CD14-positive monocyte (primary cell): ENCODE data around the gene NLK. TPM values are rescaled to one million over a fixed set of nuclear protein-coding genes. Genes with fewer than 3 reads are reported as not detected.

Source experiments
- DNase-seq, 3 donors: peaks; one replicate each; pipeline ENCODE4 v3.0.0-alpha.2; 2011 to 2022
- H2AFZ ChIP-seq: 2 replicates; pipeline ENCODE4 v1.6.0; 2012; ENCODE audit warnings: mild to moderate bottlenecking, low read depth, low read length, inconsistent platforms; ENCODE audit not compliant: insufficient read depth, poor library complexity, severe bottlenecking
- H3K27ac ChIP-seq, 2 donors: 1 replicate in 1 of 2; 2 replicates in 1 of 2; pipeline ENCODE4 v1.5.1; 2012 to 2013; ENCODE audit warnings: low read length in 2 of 2, control low read depth in 1 of 2, inconsistent platforms in 1 of 2, low read depth in 1 of 2, mild to moderate bottlenecking in 1 of 2
- H3K27me3 ChIP-seq, 2 donors: one replicate each; pipeline versions ENCODE4 v1.6.0 to v1.6.1; 2011 to 2013; ENCODE audit warnings: low read length in 2 of 2; ENCODE audit not compliant: control insufficient read depth in 2 of 2, insufficient read depth in 2 of 2
- H3K36me3 ChIP-seq, 2 donors: replicated peaks in 1 of 2; 1 replicate in 1 of 2; 2 replicates in 1 of 2; pipeline versions ENCODE4 v1.5.1 to v1.6.1; 2012 to 2013; ENCODE audit warnings: low read length in 2 of 2, control low read depth in 1 of 2, inconsistent platforms in 1 of 2, mild to moderate bottlenecking in 1 of 2; ENCODE audit not compliant: insufficient read depth in 2 of 2, control insufficient read depth in 1 of 2
- H3K4me1 ChIP-seq, 2 donors: 1 replicate in 1 of 2; 2 replicates in 1 of 2; pipeline versions ENCODE4 v1.5.1 to v1.6.1; 2012 to 2013; ENCODE audit warnings: low read length in 2 of 2, control low read depth in 1 of 2, inconsistent platforms in 1 of 2, mild to moderate bottlenecking in 1 of 2, moderate library complexity in 1 of 2; ENCODE audit not compliant: insufficient read depth in 2 of 2, control insufficient read depth in 1 of 2
- H3K4me2 ChIP-seq: replicated peaks from 2 replicates; pipeline ENCODE3; 2012; ENCODE audit warnings: low read length, moderate library complexity, mild to moderate bottlenecking; ENCODE audit not compliant: poor library complexity, severe bottlenecking; ENCODE audit errors: extremely low read depth
- H3K4me3 ChIP-seq, 3 experiments: fragments of 200-600 bp in 1 of 3; sonication (generic) in 1 of 3; replicated peaks in 1 of 3; 1 replicate in 2 of 3; 2 replicates in 1 of 3; pipeline ENCODE4 v1.5.1; 2011 to 2013; ENCODE audit warnings: low read length in 3 of 3, mild to moderate bottlenecking in 3 of 3, control low read depth in 2 of 3, low read depth in 2 of 3, inconsistent platforms in 1 of 3, moderate library complexity in 1 of 3
- H3K79me2 ChIP-seq: 2 replicates; pipeline ENCODE4 v1.6.0; 2012; ENCODE audit warnings: mild to moderate bottlenecking, control low read depth, inconsistent platforms, low read length, moderate library complexity; ENCODE audit not compliant: insufficient read depth
- H3K9ac ChIP-seq: 2 replicates; pipeline ENCODE4 v1.6.0; 2017; ENCODE audit warnings: low read length, mild to moderate bottlenecking; ENCODE audit not compliant: insufficient read depth, poor library complexity, severe bottlenecking
- H3K9me3 ChIP-seq, 2 donors: replicated peaks in 1 of 2; 1 replicate in 1 of 2; 2 replicates in 1 of 2; pipeline versions ENCODE4 v1.5.1 to v1.6.1; 2012 to 2013; ENCODE audit warnings: low read length in 2 of 2, control low read depth in 1 of 2; ENCODE audit not compliant: control insufficient read depth in 1 of 2, insufficient read depth in 1 of 2
- H4K20me1 ChIP-seq: 2 replicates; pipeline ENCODE4 v1.6.0; 2012; ENCODE audit warnings: mild to moderate bottlenecking, low read length, control low read depth, moderate library complexity; ENCODE audit not compliant: insufficient read depth
- H3K27ac Mint-ChIP-seq, 7 donors: one replicate each; pipeline ENCODE4 v1.8.0; 2020; ENCODE audit warnings: mild to moderate bottlenecking in 7 of 7, mixed read lengths in 7 of 7, moderate library complexity in 6 of 7, inconsistent platforms in 2 of 7
- H3K27me3 Mint-ChIP-seq, 3 donors: one replicate each; pipeline ENCODE4 v1.8.0; 2021 to 2022; ENCODE audit warnings: low read depth in 3 of 3, mild to moderate bottlenecking in 3 of 3, mixed read lengths in 3 of 3, moderate library complexity in 3 of 3, inconsistent platforms in 1 of 3
- H3K36me3 Mint-ChIP-seq, 2 donors: one replicate each; pipeline ENCODE4 v1.8.0; 2020; ENCODE audit warnings: mixed read lengths in 2 of 2, inconsistent platforms in 1 of 2, mild to moderate bottlenecking in 1 of 2
- H3K4me1 Mint-ChIP-seq: one replicate; pipeline ENCODE4 v1.8.0; 2020; ENCODE audit warnings: mild to moderate bottlenecking, mixed read lengths
- H3K4me3 Mint-ChIP-seq, 2 donors: one replicate each; pipeline ENCODE4 v1.8.0; 2020; ENCODE audit warnings: mild to moderate bottlenecking in 2 of 2, mixed read lengths in 2 of 2, moderate library complexity in 1 of 2
- H3K9me3 Mint-ChIP-seq, 7 donors: one replicate each; pipeline ENCODE4 v1.8.0; 2020 to 2022; ENCODE audit warnings: mixed read lengths in 7 of 7, mild to moderate bottlenecking in 6 of 7, moderate library complexity in 6 of 7, inconsistent platforms in 2 of 7
- CTCF ChIP-seq: fragments of 200-600 bp; IDR thresholded peaks from one replicate; pipeline ENCODE4 v1.8.0; 2022; ENCODE audit warnings: antibody characterized with exemption, mild to moderate bottlenecking
- WGBS: methylation state at CpG from one replicate; pipeline ENCODE4 v1.1.5; 2013; ENCODE audit warnings: missing lambda C conversion rate; ENCODE audit not compliant: insufficient coverage; 5-methylcytosine and 5-hydroxymethylcytosine counted together
- intact Hi-C, 2 donors: fragments of 100-400 bp; cut with micrococcal nuclease; formaldehyde crosslinking; loops; one replicate each; pipeline versions ENCODE4 v1.15.0 to v1.15.1; 2023
- polyA plus RNA-seq, 3 donors: library from polyadenylated mRNA; depleted of rRNA in 1 of 3; unstranded in 2 of 3; stranded (reverse) in 1 of 3; fragments of 300-500 nt in 2 of 3; fragments of >200 nt in 1 of 3; fragmentation: Illumina TruSeq in 2 of 3; gene quantifications; 1 replicate in 2 of 3; 2 replicates in 1 of 3; pipeline ENCODE4 v1.2.3, GENCODE V29; 2012 to 2021

The NLK gene
- polyA plus RNA-seq, 3 donors: 1.7 to 6.5 (median 2.0) TPM

- H3K4me3 Mint-ChIP-seq: no peak overlapping the region
- no peaks in the 10 kb centered on the region for H3K9me3 Mint-ChIP-seq
- Histone ChIP-seq H3K4me3 (no peak overlapping the region), H3K4me2 (no peak overlapping the region), H2AFZ (no peak overlapping the region), H3K79me2 (no peaks in the 10 kb centered on the region), H3K9ac (no peak overlapping the region), H3K4me1 (no peaks in the 10 kb centered on the region), H3K27me3 (no peaks in the 10 kb centered on the region), H4K20me1 (no peaks in the 10 kb centered on the region), H3K36me3 (peaks cover 3 to 37% of the 10 kb centered on the region in 2 donors), H3K27ac (no peak overlapping the region), H3K9me3 (no peaks in the 10 kb centered on the region)
- H3K36me3 Mint-ChIP-seq: peaks cover 20 to 31% of the 10 kb centered on the region in 2 donors
- intact Hi-C loops: no loop called here
- WGBS: 81% methylated on average over 1 of the region's 1 CpG
- H3K27ac Mint-ChIP-seq: no peak overlapping the region
- H3K4me1 Mint-ChIP-seq: no peaks in the 10 kb centered on the region
- DNase-seq: no peak
- peaks cover 0 to 2% (median 0%) of the 10 kb centered on the region in 3 donors for H3K27me3 Mint-ChIP-seq
- no peak for TF ChIP-seq CTCF
Measured at GRCh38 chr17:28139822-28140221, 97.3 kb downstream of the NLK start.

DNA sequence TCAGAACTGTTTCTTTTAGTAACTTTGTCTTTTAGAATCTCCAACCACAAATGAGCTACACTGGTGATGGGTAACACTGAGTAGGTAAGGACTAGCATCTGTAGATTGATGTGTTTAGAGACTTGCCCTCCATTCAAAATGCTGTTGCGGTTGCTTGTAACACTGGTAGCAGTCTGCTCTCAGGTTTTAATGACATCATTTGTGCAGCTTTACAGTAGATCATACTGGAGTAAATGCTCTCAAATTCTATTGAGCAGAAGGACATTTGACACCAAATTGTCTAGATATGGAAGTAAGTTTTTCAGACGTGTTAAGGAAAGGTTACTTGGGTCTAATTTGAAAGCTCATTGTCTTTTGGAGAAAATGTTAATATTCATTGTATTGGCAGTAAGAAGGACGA lies 98.8 kb downstream of the NLK start:
- Mint-ChIP-seq H3K27me3 (peaks cover 0 to 2% (median 0%) of the 10 kb centered on the region in 3 donors), H3K27ac (no peak overlapping the region), H3K4me3 (no peak overlapping the region), H3K36me3 (peaks cover 19 to 37% of the 10 kb centered on the region in 2 donors), H3K4me1 (no peaks in the 10 kb centered on the region), H3K9me3 (no peaks in the 10 kb centered on the region)
- DNase-seq: no peak
- Histone ChIP-seq H3K4me1 (no peaks in the 10 kb centered on the region), H3K9ac (no peak overlapping the region), H3K4me2 (no peak overlapping the region), H2AFZ (no peak overlapping the region), H3K27ac (no peak overlapping the region), H3K9me3 (no peaks in the 10 kb centered on the region), H3K4me3 (no peak overlapping the region), H3K36me3 (peaks cover 0 to 36% of the 10 kb centered on the region in 2 donors), H4K20me1 (no peaks in the 10 kb centered on the region), H3K27me3 (no peaks in the 10 kb centered on the region), H3K79me2 (no peaks in the 10 kb centered on the region)
- intact Hi-C loops: no loop called here
- TF ChIP-seq CTCF: no peak
- WGBS: 100% methylated on average over 1 of the region's 3 CpGs
